Stimulated activated CD8-positive, alpha-beta memory T cell treated with anti-CD3 and anti-CD28 coated beads, Interleukin-15, amount 100 ng/mL, for 1 hour (primary cell): Measurements from ENCODE around the gene ZNF41.
"Not testable (repeated sequence)": the region's sequence is repeated elsewhere in the genome, so short reads cannot be mapped to it uniquely, and the experiment has no call there.

Source experiments
- DNase-seq: peaks from one replicate; pipeline ENCODE4 v3.0.0-alpha.2; 2020; ENCODE audit warnings: low read depth

The ZNF41 gene

GRCh38 chrX:47482512-47483305, at the start of gene ZNF41:
Gene ZNF41 (minus strand): TSS chrX:47483222. CDS start chrX:47467481, 15,741 bp downstream.
- peak; percentile 53 for DNase-seq

- DNase-seq: no peak
These were observed 47.0 kb upstream of the ZNF41 start for GRCh38 chrX:47530049-47530448.

GRCh38 chrX:47529548-47529947, 46.5 kb upstream of the ZNF41 start:
- no peak for DNase-seq

- DNase-seq: no peak
These were observed 40.7 kb upstream of the ZNF41 start for GRCh38 chrX:47523713-47524166.

- peak; percentile 59 for DNase-seq
These were observed 40.3 kb upstream of the ZNF41 start for GRCh38 chrX:47523297-47523696.

GRCh38 chrX:47518144-47518543, 35.1 kb upstream of the ZNF41 start:
- no peak for DNase-seq

GRCh38 chrX:47515941-47516665, 33.1 kb upstream of the ZNF41 start:
- no peak for DNase-seq

GRCh38 chrX:47514533-47515235, 31.7 kb upstream of the ZNF41 start:
- DNase-seq: no peak

- peak; percentile 0 for DNase-seq
These were observed 30.3 kb upstream of the ZNF41 start for GRCh38 chrX:47513034-47513965.

GRCh38 chrX:47512383-47512782, 29.4 kb upstream of the ZNF41 start:
- DNase-seq: not testable (repeated sequence)

- DNase-seq: no peak
These were observed 24.3 kb upstream of the ZNF41 start for GRCh38 chrX:47507153-47507867.

- no peak for DNase-seq
These were observed 20.1 kb upstream of the ZNF41 start for GRCh38 chrX:47503151-47503550.

- DNase-seq: no peak
These were observed 19.5 kb upstream of the ZNF41 start for GRCh38 chrX:47502316-47503125.

- no peak for DNase-seq
These were observed 18.4 kb upstream of the ZNF41 start for GRCh38 chrX:47501226-47502074.

GRCh38 chrX:47500554-47500953, 17.5 kb upstream of the ZNF41 start:
- no peak for DNase-seq

- DNase-seq: no peak
These were observed 16.3 kb upstream of the ZNF41 start for GRCh38 chrX:47499293-47499692.

- DNase-seq: no peak
These were observed 15.4 kb upstream of the ZNF41 start for GRCh38 chrX:47498411-47498810.

GRCh38 chrX:47497271-47497888, 14.4 kb upstream of the ZNF41 start:
- no peak for DNase-seq

- not testable (repeated sequence) for DNase-seq
These were observed 9.1 kb upstream of the ZNF41 start for GRCh38 chrX:47492133-47492532.
